Measurements from ENCODE around the gene ANKZF1. TPM values are rescaled to one million over a fixed set of nuclear protein-coding genes. Genes with fewer than 3 reads are reported as not detected.

The ANKZF1 gene
- total RNA-seq, 2 donors from 2014 or later, result 64.4 to 85.7 TPM

GRCh38 chr2:219205981-219206327 lies 23.7 kb upstream of the ANKZF1 start:
- Histone ChIP-seq H3K27ac (peak overlapping the region; percentile 98 to 99), H3K9me3 (no peaks in the 10 kb centered on the region), H3K27me3 (replicated peaks; ENCODE audit: insufficient read depth) (no peaks in the 10 kb centered on the region), H3K4me1 (replicated peaks) (peaks cover 11% of the 10 kb centered on the region), H3K4me3 (peak overlapping the region; percentile 71 to 74), H3K36me3 (peaks cover 0 to 4% of the 10 kb centered on the region in 2 donors)
- DNase-seq (ENCODE audit: low spot score), result no peak
- intact Hi-C loops (cut with DNase I), result loop anchor here (1.0 kb wide), 1 partner anchor 46 kb away; the partner anchor contains the start of gene NHEJ1
- WGBS, result 10% methylated on average over 7 of the region's 7 CpGs
- TF ChIP-seq POLR2A (IDR thresholded peaks at IDR 0.05), result no peak
- TF ChIP-seq POLR2AphosphoS5 (IDR thresholded peaks at IDR 0.05), result no peak
- no peak for TF ChIP-seq CTCF (IDR thresholded peaks at IDR 0.05)

- H3K4me3 ChIP-seq, result peak within 1 kb of the TSS; percentile 71 to 74
- peak within 1 kb of the TSS; percentile 98 to 99 for H3K27ac ChIP-seq
- peaks cover 11% of the 10 kb centered on the region for H3K4me1 ChIP-seq (replicated peaks)
- under 1% methylated on average over 60 of the region's 76 CpGs for WGBS
- H3K36me3 ChIP-seq, result peaks cover 0 to 4% of the 10 kb centered on the region in 2 donors
- DNase-seq (ENCODE audit: low spot score), result peak; percentile 96
- H3K27me3 ChIP-seq (replicated peaks; ENCODE audit: insufficient read depth), result no peaks in the 10 kb centered on the region
- no peaks in the 10 kb centered on the region for H3K9me3 ChIP-seq
- intact Hi-C loops (cut with DNase I), result loop anchor here (1.0 kb wide), 1 partner anchor 46 kb away; the partner anchor contains the start of gene NHEJ1
- TF ChIP-seq POLR2AphosphoS5 (IDR thresholded peaks at IDR 0.05), result peak; percentile 100
- peak; percentile 100 for TF ChIP-seq POLR2A (IDR thresholded peaks at IDR 0.05)
- TF ChIP-seq CTCF (IDR thresholded peaks at IDR 0.05), result peak in 2 of 4 experiments; percentile 36 to 57
These were observed 23.1 kb upstream of the ANKZF1 start, which contains the start of gene ZFAND2B for GRCh38 chr2:219206328-219207133. TSS of gene ZFAND2B (plus strand) at chr2:219206782. CDS start at chr2:219206988, 206 bp downstream.

GRCh38 chr2:219207134-219207883 lies 22.3 kb upstream of the ANKZF1 start:
- Histone ChIP-seq H3K27me3 (replicated peaks; ENCODE audit: insufficient read depth) (no peaks in the 10 kb centered on the region), H3K36me3 (peaks cover 3 to 4% of the 10 kb centered on the region in 2 donors), H3K4me3 (peak overlapping the region; percentile 71 to 74), H3K9me3 (no peaks in the 10 kb centered on the region), H3K27ac (peak overlapping the region; percentile 98 to 99), H3K4me1 (replicated peaks) (peaks cover 11% of the 10 kb centered on the region)
- intact Hi-C loops (cut with DNase I), result no loop called here
- TF ChIP-seq POLR2AphosphoS5 (IDR thresholded peaks at IDR 0.05) (no peak), CTCF (IDR thresholded peaks at IDR 0.05) (no peak), POLR2A (IDR thresholded peaks at IDR 0.05) (no peak)
- DNase-seq (ENCODE audit: low spot score), result no peak
- WGBS, result 8% methylated on average over 18 of the region's 22 CpGs

GRCh38 chr2:219207884-219208740 lies 21.5 kb upstream of the ANKZF1 start:
- WGBS, result 46% methylated on average over 17 of the region's 17 CpGs
- DNase-seq (ENCODE audit: low spot score), result peak; percentile 33
- Histone ChIP-seq H3K9me3 (no peaks in the 10 kb centered on the region), H3K36me3 (peaks cover 3 to 4% of the 10 kb centered on the region in 2 donors), H3K27me3 (replicated peaks; ENCODE audit: insufficient read depth) (no peaks in the 10 kb centered on the region), H3K4me1 (replicated peaks) (peaks cover 11% of the 10 kb centered on the region), H3K27ac (peak overlapping the region; percentile 98 to 99), H3K4me3 (peak overlapping the region in 1 of 2 donors; percentile 74)
- intact Hi-C loops (cut with DNase I), result no loop called here
- TF ChIP-seq POLR2AphosphoS5 (IDR thresholded peaks at IDR 0.05), result peak; percentile 33
- TF ChIP-seq POLR2A (IDR thresholded peaks at IDR 0.05), result no peak

Data from prostate gland (tissue), 2 donors.